ENCODE measurements around the gene PSTPIP2. TPM values are rescaled to one million over a fixed set of nuclear protein-coding genes. Genes with fewer than 3 reads are reported as not detected.

The PSTPIP2 gene
- total and polyA plus RNA-seq, 2 of the 13 experiments (the other 11 are each of a cell fraction or from before 2014, with no cell fraction given): 0.25 to 0.27 TPM

DNA sequence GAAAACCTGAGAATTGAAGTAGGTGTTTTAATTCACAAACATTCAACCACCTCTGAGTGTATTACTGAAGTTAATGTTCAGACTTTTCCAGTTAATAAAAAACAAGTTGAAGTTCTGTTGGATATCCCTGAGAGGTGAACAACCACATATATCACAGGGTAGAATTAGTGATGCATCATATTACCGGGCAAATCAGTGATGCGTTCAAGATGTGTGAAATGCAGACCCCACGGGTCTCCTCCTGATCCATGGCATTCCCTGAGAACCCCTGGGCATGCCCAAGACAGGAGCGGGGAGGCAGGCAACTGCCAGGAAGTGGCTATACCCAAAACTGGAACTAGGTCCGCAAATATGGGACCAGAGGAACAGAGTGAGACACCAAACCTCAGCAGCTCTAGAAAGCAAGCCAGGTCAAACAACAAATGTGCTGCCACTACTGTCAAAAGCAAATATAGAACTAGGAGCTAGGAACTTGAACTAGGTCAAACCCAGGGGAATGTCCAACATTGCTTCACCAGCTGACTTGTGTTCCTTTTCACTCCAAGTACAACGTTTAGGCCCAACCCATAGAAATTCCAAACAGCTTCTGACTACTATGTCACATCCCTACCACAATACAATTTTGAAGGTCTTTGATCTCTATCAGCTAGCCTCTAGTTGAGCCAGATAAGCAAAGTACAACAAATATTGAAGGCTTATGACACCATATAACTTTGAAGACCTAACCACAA lies 20.2 kb downstream of the PSTPIP2 start (continued):
- TF ChIP-seq, protein P1, sequence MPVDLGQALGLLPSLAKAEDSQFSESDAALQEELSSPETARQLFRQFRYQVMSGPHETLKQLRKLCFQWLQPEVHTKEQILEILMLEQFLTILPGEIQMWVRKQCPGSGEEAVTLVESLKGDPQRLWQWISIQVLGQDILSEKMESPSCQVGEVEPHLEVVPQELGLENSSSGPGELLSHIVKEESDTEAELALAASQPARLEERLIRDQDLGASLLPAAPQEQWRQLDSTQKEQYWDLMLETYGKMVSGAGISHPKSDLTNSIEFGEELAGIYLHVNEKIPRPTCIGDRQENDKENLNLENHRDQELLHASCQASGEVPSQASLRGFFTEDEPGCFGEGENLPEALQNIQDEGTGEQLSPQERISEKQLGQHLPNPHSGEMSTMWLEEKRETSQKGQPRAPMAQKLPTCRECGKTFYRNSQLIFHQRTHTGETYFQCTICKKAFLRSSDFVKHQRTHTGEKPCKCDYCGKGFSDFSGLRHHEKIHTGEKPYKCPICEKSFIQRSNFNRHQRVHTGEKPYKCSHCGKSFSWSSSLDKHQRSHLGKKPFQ (CRISPR knock-in tag; IDR thresholded peaks at IDR 0.05; ENCODE audit: insufficient replicate concordance): peak; percentile 30
- TF ChIP-seq KAT2B (IDR thresholded peaks at IDR 0.05; ENCODE audit: borderline replicate concordance, low read depth, low read length) (no peak), ZMAT3 (CRISPR knock-in tag; conservative IDR thresholded peaks at IDR 0.05) (no peak), ZNF234 (CRISPR knock-in tag; conservative IDR thresholded peaks at IDR 0.05) (no peak), SP4 (CRISPR knock-in tag; IDR thresholded peaks at IDR 0.05) (no peak), ONECUT2 (CRISPR knock-in tag; IDR thresholded peaks at IDR 0.05) (peak; percentile 25; the same call in 1 of the 2 replicates), ZSCAN9 (CRISPR knock-in tag; IDR thresholded peaks at IDR 0.05; ENCODE audit: borderline replicate concordance) (no peak), ZNF556 (CRISPR knock-in tag; IDR thresholded peaks at IDR 0.05; ENCODE audit: borderline replicate concordance) (peak; percentile 59; the same call in 1 of the 2 replicates), ZNF160 (CRISPR knock-in tag; IDR thresholded peaks at IDR 0.05) (no peak), ZFP36L2 (CRISPR knock-in tag; IDR thresholded peaks at IDR 0.05) (no peak), JUNB (CRISPR knock-in tag; IDR thresholded peaks at IDR 0.05; ENCODE audit: borderline replicate concordance) (peak; percentile 44; the same call in 1 of the 2 replicates), SMAD1 (CRISPR knock-in tag; IDR thresholded peaks at IDR 0.05; ENCODE audit: borderline replicate concordance, low read depth) (no peak), KDM2A (CRISPR knock-in tag; IDR thresholded peaks at IDR 0.05; ENCODE audit: borderline replicate concordance, low read depth) (0 out of 2 replicates have a peak, but pooled peaks have one; percentile 32), NCOA2 (CRISPR knock-in tag; IDR thresholded peaks at IDR 0.05) (peak; percentile 69), RFX5 (IDR thresholded peaks at IDR 0.05; ENCODE audit: low read depth, low read length) (no peak), MED1 (CRISPR knock-in tag; IDR thresholded peaks at IDR 0.05) (peak; percentile 71), IKZF1 (IDR thresholded peaks at IDR 0.05) (no peak), JUND (CRISPR knock-in tag; IDR thresholded peaks at IDR 0.05) (no peak)
- TF ChIP-seq, protein P2, sequence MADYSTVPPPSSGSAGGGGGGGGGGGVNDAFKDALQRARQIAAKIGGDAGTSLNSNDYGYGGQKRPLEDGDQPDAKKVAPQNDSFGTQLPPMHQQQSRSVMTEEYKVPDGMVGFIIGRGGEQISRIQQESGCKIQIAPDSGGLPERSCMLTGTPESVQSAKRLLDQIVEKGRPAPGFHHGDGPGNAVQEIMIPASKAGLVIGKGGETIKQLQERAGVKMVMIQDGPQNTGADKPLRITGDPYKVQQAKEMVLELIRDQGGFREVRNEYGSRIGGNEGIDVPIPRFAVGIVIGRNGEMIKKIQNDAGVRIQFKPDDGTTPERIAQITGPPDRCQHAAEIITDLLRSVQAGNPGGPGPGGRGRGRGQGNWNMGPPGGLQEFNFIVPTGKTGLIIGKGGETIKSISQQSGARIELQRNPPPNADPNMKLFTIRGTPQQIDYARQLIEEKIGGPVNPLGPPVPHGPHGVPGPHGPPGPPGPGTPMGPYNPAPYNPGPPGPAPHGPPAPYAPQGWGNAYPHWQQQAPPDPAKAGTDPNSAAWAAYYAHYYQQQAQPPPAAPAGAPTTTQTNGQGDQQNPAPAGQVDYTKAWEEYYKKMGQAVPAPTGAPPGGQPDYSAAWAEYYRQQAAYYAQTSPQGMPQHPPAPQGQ (CRISPR knock-in tag; IDR thresholded peaks at IDR 0.05; ENCODE audit: borderline replicate concordance): no peak
- TF ChIP-seq, protein P3, sequence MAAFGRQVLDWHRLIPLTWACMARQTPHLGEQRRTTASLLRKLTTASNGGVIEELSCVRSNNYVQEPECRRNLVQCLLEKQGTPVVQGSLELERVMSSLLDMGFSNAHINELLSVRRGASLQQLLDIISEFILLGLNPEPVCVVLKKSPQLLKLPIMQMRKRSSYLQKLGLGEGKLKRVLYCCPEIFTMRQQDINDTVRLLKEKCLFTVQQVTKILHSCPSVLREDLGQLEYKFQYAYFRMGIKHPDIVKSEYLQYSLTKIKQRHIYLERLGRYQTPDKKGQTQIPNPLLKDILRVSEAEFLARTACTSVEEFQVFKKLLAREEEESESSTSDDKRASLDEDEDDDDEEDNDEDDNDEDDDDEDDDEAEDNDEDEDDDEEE (CRISPR knock-in tag; IDR thresholded peaks at IDR 0.05): no peak
- TF ChIP-seq, protein P4, sequence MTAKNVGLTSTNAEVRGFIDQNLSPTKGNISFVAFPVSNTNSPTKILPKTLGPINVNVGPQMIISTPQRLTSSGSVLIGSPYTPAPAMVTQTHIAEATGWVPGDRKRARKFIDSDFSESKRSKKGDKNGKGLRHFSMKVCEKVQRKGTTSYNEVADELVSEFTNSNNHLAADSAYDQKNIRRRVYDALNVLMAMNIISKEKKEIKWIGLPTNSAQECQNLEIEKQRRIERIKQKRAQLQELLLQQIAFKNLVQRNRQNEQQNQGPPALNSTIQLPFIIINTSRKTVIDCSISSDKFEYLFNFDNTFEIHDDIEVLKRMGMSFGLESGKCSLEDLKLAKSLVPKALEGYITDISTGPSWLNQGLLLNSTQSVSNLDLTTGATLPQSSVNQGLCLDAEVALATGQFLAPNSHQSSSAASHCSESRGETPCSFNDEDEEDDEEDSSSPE (CRISPR knock-in tag; IDR thresholded peaks at IDR 0.05): no peak
- TF ChIP-seq, protein P5, sequence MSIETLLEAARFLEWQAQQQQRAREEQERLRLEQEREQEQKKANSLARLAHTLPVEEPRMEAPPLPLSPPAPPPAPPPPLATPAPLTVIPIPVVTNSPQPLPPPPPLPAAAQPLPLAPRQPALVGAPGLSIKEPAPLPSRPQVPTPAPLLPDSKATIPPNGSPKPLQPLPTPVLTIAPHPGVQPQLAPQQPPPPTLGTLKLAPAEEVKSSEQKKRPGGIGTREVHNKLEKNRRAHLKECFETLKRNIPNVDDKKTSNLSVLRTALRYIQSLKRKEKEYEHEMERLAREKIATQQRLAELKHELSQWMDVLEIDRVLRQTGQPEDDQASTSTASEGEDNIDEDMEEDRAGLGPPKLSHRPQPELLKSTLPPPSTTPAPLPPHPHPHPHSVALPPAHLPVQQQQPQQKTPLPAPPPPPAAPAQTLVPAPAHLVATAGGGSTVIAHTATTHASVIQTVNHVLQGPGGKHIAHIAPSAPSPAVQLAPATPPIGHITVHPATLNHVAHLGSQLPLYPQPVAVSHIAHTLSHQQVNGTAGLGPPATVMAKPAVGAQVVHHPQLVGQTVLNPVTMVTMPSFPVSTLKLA (IDR thresholded peaks at IDR 0.05): no peak

Data from HepG2 (cell line).